ENCODE measurements around the gene MICALL2.

DNA sequence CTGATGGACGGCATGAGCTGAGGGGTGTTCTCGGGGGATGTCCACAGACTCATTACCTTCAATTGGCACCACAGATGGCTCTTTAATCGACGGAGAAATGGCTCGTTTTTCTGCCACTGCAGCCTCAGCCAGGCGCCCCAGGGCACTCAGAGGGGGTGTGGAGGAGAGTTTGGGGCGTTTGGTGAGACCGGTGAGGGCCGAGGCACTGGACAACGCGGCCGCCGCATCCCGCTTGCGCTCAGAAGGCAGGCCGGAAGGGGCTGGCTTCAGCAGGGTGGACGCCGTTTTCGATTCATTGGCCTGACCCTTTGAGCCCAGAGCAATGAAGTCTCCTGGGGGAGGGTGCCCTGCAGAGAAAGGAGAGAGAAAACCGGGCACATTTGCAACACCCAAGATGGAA lies 43.6 kb upstream of the MICALL2 start:
- TF ChIP-seq, protein P1, sequence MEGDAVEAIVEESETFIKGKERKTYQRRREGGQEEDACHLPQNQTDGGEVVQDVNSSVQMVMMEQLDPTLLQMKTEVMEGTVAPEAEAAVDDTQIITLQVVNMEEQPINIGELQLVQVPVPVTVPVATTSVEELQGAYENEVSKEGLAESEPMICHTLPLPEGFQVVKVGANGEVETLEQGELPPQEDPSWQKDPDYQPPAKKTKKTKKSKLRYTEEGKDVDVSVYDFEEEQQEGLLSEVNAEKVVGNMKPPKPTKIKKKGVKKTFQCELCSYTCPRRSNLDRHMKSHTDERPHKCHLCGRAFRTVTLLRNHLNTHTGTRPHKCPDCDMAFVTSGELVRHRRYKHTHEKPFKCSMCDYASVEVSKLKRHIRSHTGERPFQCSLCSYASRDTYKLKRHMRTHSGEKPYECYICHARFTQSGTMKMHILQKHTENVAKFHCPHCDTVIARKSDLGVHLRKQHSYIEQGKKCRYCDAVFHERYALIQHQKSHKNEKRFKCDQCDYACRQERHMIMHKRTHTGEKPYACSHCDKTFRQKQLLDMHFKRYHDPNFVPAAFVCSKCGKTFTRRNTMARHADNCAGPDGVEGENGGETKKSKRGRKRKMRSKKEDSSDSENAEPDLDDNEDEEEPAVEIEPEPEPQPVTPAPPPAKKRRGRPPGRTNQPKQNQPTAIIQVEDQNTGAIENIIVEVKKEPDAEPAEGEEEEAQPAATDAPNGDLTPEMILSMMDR (IDR thresholded peaks at IDR 0.05; ENCODE audit: poor library complexity, severe bottlenecking) = no peak
- no peak for TF ChIP-seq EZH2 (IDR thresholded peaks at IDR 0.05; ENCODE audit: borderline replicate concordance, insufficient read depth, low read length, poor library complexity, severe bottlenecking)
- TF ChIP-seq EP300 (conservative IDR thresholded peaks at IDR 0.05; ENCODE audit: poor library complexity, severe bottlenecking) = no peak
- TF ChIP-seq, protein P2, sequence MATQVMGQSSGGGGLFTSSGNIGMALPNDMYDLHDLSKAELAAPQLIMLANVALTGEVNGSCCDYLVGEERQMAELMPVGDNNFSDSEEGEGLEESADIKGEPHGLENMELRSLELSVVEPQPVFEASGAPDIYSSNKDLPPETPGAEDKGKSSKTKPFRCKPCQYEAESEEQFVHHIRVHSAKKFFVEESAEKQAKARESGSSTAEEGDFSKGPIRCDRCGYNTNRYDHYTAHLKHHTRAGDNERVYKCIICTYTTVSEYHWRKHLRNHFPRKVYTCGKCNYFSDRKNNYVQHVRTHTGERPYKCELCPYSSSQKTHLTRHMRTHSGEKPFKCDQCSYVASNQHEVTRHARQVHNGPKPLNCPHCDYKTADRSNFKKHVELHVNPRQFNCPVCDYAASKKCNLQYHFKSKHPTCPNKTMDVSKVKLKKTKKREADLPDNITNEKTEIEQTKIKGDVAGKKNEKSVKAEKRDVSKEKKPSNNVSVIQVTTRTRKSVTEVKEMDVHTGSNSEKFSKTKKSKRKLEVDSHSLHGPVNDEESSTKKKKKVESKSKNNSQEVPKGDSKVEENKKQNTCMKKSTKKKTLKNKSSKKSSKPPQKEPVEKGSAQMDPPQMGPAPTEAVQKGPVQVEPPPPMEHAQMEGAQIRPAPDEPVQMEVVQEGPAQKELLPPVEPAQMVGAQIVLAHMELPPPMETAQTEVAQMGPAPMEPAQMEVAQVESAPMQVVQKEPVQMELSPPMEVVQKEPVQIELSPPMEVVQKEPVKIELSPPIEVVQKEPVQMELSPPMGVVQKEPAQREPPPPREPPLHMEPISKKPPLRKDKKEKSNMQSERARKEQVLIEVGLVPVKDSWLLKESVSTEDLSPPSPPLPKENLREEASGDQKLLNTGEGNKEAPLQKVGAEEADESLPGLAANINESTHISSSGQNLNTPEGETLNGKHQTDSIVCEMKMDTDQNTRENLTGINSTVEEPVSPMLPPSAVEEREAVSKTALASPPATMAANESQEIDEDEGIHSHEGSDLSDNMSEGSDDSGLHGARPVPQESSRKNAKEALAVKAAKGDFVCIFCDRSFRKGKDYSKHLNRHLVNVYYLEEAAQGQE (IDR thresholded peaks at IDR 0.05; ENCODE audit: borderline replicate concordance) = no peak
- no peak for TF ChIP-seq TAF1 (IDR thresholded peaks at IDR 0.05; ENCODE audit: low read depth)

Data from neural cell (in vitro differentiated cells).